ENCODE measurements around the gene KTN1. TPM values are rescaled to one million over a fixed set of nuclear protein-coding genes. Genes with fewer than 3 reads are reported as not detected.
A peak's percentile ranks its signal among the peaks of the same experiment; 100 is the strongest.

Gene KTN1
- total RNA-seq, 1 donor = 75.0 TPM

DNA sequence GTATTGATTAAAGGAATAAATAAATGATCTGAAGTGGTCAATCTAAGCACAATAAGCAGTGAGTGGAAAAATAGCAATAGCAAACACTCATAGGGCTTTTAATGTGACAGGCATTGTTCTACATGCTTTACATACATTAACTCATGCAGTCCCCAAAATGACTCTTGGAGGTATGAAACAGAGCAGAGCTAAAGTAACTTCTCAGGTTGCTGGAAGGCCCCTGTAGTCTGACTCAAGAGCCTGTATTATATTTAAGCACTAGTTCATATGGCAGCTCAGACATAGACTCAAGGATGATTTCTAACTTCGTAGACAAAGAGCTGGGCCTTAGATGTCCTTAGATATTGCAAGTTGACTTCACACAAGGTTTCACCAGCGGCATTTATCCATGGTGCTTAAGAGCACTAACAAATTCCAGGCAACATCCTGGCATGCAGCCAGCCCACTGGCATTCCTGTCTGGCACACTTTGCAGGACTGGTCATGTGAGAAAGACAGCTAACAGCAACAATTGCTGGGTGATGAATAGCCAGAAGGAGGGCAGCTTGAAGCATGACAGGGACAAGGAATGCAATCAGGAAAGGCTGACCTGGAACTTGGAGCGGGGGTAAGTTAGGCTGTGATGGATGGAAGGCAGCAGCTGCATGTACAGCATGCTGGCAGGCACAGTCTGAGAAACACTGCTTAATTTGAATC lies 22.9 kb upstream of the KTN1 start:
- no peak overlapping the region for H3K4me3 ChIP-seq (ENCODE audit: low read length)
- no peaks in the 10 kb centered on the region for H3K4me1 ChIP-seq (ENCODE audit: insufficient read depth, low read length)
- H3K27me3 ChIP-seq (ENCODE audit: insufficient read depth, low read length) = no peaks in the 10 kb centered on the region
- no peaks in the 10 kb centered on the region for H3K9me3 ChIP-seq (ENCODE audit: low read depth, low read length)

DNA sequence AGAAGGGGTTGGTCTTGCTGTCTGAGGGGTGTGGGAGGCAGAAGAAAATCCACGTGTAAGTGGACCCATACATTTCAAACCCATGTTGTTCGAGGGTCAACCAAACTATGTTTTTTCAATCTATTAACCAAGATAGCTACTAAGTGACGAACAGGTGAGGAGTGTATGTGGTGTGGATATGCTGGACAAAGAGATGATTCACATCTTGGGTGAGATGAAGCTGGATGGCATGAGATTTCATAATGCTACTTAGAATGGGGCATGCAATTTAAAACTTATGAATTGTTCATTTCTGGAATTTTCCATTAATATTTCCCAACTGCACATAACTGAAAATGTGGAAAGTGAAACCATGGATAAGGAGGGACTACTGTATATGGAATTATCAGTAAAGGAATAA lies 17.9 kb upstream of the KTN1 start:
- no peaks in the 10 kb centered on the region for H3K27me3 ChIP-seq (ENCODE audit: insufficient read depth, low read length)
- H3K4me1 ChIP-seq (ENCODE audit: insufficient read depth, low read length) = no peaks in the 10 kb centered on the region
- no peak overlapping the region for H3K4me3 ChIP-seq (ENCODE audit: low read length)
- no peaks in the 10 kb centered on the region for H3K9me3 ChIP-seq (ENCODE audit: low read depth, low read length)

DNA sequence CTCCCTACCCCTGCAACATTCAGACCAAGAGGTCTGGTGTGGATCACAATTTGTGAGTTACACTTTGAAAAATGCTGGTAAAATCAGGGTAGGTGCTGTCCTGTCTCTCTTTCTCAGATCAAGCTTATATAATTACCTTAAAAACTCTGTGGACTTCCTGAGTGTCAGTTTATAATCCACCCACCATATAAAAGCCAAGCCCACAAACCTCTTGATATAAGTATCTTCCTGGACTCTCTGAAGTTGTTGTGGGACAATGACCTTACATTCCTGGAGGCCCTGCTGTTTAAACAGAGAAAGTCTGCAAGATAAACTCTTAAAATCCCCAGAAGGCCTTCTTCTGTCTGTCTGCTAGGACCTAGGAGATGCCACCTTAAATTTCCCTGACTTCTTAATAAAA lies 11.4 kb upstream of the KTN1 start:
- H3K4me1 ChIP-seq (ENCODE audit: insufficient read depth, low read length) = no peaks in the 10 kb centered on the region
- H3K27me3 ChIP-seq (ENCODE audit: insufficient read depth, low read length) = no peaks in the 10 kb centered on the region
- no peak overlapping the region for H3K4me3 ChIP-seq (ENCODE audit: low read length)
- H3K9me3 ChIP-seq (ENCODE audit: low read depth, low read length) = no peaks in the 10 kb centered on the region

DNA sequence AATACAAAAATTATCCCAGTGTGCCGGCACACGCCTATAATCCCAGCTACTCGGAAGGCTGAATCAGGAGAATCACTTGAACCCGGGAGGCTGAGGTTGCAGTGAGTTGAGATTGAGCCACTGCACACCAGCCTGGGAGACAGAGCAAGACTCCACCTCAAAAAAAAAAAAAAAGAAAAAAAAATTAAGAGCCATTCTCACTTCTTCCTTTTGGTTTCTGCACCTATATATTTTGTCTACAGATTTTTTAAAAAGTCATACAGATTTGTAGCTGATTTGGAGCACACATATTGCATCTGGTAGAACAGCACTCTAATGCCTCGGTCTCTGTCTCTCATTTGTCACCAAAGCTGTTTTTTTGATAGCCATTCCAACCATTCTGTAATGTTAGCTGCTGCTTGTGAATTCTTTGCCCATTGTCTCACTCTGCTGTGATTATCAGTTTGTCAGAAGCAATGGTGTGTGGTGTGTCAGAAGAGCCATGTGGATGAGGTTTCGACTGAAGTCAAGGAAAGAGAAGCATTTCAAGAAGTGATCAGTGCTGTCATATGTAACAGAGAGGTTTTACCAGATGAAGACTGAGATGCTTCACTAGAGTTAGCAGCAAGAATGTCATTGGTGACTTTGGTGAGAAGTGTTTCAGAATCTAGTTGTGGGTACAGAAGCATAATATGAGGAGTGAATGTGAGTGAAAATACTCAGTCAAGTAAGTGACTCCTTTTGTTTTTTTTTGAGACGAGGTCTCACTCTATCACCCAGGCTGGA lies 8.7 kb upstream of the KTN1 start:
- no peaks in the 10 kb centered on the region for H3K9me3 ChIP-seq (ENCODE audit: low read depth, low read length)
- no peaks in the 10 kb centered on the region for H3K27me3 ChIP-seq (ENCODE audit: insufficient read depth, low read length)
- H3K4me3 ChIP-seq (ENCODE audit: low read length) = no peak overlapping the region
- H3K4me1 ChIP-seq (ENCODE audit: insufficient read depth, low read length) = no peaks in the 10 kb centered on the region

DNA sequence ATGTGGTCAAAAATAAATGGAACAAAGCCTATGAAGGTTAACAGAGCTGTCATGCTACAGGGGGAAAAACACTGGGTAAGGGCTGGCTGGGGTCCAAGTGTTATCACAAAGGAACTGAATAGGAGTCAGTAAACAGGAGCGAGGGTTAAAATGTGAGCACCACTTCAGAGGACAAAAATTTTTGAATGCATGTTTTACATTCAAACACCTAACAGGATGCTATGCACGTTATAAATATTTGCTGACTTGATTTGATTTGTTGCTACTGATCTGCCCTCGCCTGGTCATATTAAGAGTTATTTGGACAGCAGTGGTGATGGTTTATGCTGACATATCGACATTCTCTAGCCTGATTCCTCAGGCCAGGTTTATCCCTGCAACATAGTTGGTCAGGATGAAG lies 7.4 kb upstream of the KTN1 start:
- H3K4me1 ChIP-seq (ENCODE audit: insufficient read depth, low read length) = no peaks in the 10 kb centered on the region
- H3K9me3 ChIP-seq (ENCODE audit: low read depth, low read length) = no peaks in the 10 kb centered on the region
- H3K27me3 ChIP-seq (ENCODE audit: insufficient read depth, low read length) = no peaks in the 10 kb centered on the region
- no peak overlapping the region for H3K4me3 ChIP-seq (ENCODE audit: low read length)

DNA sequence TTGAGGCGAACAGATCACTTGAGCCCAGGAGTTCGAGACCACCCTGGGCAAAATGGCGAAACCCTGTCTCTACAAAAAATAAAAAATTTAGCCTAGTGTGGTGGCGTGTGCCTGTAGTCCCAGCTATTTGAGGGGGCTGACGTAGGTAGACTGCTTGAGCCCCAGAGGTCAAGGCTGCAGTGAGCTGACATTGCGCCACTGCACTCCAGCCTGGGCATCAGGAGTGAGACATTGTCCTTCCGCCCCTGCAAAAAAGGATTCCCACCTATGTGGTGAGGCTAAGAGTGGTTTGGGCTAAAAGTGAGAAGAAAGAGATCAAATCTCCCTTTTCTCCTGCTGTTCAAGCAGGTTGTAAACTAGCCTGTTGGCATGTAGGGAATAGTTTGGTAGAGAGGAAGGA lies 5.0 kb upstream of the KTN1 start:
- no peaks in the 10 kb centered on the region for H3K27me3 ChIP-seq (ENCODE audit: insufficient read depth, low read length)
- no peaks in the 10 kb centered on the region for H3K9me3 ChIP-seq (ENCODE audit: low read depth, low read length)
- H3K4me3 ChIP-seq (ENCODE audit: low read length) = no peak overlapping the region
- peaks cover 10% of the 10 kb centered on the region for H3K4me1 ChIP-seq (ENCODE audit: insufficient read depth, low read length)

DNA sequence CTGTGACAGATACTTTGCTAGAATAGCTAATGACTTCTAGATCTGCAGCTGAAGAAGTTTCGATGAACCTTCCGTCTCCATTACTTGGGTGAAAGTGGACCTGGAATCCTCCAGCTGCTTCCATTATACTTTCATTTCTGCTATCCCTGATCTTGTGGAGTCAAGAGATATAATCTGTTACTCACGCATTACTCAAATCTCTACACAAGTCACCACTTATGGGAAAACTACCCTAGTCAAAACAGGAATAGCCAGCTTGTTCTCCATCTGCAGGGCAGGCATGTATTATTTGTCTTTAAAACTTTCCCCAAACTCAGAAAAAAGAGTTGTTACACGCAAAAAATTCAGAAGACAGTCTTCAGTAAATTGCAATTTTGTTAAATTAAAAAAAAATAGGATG lies 2.8 kb upstream of the KTN1 start:
- Histone ChIP-seq H3K4me3 (ENCODE audit: low read length) (no peak overlapping the region), H3K27me3 (ENCODE audit: insufficient read depth, low read length) (no peaks in the 10 kb centered on the region), H3K4me1 (ENCODE audit: insufficient read depth, low read length) (peaks cover 22% of the 10 kb centered on the region), H3K9me3 (ENCODE audit: low read depth, low read length) (no peaks in the 10 kb centered on the region)

DNA sequence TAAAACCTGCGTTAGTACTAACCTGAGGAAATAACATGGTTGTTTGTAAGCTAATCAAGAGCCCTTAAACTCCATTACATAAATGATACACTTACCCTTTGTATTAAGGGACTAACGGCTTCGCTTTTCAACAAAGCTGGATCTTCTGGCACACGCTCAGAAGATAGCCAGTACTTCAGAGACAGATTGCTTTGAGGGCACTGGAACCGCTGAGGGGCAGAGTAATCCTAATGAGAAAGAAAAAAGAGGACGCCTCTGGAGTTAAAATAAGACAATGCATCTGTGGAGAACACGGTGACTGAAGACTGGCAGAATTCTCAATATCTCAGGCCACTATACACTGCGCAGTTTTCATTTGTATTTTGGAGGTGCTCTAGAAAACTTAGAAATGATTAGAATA lies 1.5 kb upstream of the KTN1 start:
- H3K27me3 ChIP-seq (ENCODE audit: insufficient read depth, low read length) = no peaks in the 10 kb centered on the region
- H3K9me3 ChIP-seq (ENCODE audit: low read depth, low read length) = no peaks in the 10 kb centered on the region
- H3K4me1 ChIP-seq (ENCODE audit: insufficient read depth, low read length) = peaks cover 30% of the 10 kb centered on the region
- no peak overlapping the region for H3K4me3 ChIP-seq (ENCODE audit: low read length)

DNA sequence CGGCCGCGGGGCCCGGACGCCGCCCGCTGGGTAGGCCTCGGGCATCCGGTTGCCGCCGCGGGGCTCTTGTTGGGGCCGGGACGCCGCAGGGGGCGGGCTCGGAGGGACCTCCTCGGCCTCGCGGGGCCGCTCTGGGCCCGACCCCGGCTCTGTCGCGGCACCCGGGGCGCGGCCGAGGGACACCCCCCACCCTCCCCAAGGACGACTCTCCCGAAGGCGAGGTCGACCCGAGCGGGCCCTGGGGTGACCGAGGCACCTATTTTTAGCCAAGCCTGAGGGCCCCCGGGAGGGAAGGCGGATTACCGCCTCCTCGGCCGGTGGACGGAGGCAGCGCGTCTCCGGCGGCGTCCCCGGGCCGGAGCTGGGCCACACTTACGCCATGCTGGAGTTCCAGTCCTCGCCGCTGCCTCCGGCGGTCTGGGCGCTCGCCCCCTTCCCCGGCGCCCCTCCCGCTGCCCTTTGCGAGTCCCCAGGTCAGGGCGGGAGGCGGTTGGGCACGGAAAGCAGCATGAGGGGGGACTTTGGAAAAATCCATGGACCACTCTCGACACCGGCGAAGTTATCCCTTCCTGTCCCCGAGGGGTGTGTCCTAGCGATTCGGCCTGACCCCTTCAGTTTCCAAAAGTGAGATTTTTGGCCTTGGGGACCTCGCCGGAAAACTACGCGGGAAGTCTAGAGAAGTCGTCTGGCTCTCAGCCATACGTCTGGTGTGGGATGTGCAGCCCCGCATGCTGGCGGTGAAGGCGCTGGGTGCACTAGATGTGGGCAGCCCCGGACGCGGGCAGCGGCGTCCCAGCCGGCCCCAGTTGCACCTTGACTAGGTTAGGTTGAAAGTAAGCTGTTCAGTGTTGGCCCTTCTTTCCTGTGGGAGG lies 699 bp downstream of the KTN1 start:
- Histone ChIP-seq H3K4me3 (ENCODE audit: low read length) (peak overlapping the region; percentile 62), H3K4me1 (ENCODE audit: insufficient read depth, low read length) (peaks cover 43% of the 10 kb centered on the region)

DNA sequence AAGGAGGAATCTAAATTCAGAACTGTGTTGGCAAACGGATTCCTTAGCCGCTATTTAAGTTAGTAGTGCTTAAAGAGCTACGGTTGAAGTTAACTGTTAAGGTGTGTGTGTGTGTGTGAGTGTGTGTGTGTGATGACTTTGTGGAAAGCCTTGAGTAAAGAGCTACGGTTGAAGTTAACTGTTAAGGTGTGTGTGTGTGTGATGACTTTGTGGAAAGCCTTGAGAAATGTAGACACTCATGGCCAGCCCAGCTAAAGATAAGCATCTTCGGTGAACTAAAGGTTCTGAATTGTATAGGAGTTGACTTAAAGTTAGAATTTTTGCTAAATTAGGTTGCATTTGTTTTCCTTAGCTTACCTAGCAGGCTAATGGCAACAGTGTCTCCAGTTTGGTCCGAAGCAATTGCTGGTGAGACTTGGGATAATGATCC lies 1.4 kb downstream of the KTN1 start:
- Histone ChIP-seq H3K27me3 (ENCODE audit: insufficient read depth, low read length) (no peaks in the 10 kb centered on the region), H3K9me3 (ENCODE audit: low read depth, low read length) (no peaks in the 10 kb centered on the region), H3K4me3 (ENCODE audit: low read length) (peak overlapping the region; percentile 62), H3K4me1 (ENCODE audit: insufficient read depth, low read length) (peaks cover 43% of the 10 kb centered on the region)

More for the DNA sequence above, 699 bp downstream of the KTN1 start:
- no peaks in the 10 kb centered on the region for H3K27me3 ChIP-seq (ENCODE audit: insufficient read depth, low read length)
- no peaks in the 10 kb centered on the region for H3K9me3 ChIP-seq (ENCODE audit: low read depth, low read length)

DNA sequence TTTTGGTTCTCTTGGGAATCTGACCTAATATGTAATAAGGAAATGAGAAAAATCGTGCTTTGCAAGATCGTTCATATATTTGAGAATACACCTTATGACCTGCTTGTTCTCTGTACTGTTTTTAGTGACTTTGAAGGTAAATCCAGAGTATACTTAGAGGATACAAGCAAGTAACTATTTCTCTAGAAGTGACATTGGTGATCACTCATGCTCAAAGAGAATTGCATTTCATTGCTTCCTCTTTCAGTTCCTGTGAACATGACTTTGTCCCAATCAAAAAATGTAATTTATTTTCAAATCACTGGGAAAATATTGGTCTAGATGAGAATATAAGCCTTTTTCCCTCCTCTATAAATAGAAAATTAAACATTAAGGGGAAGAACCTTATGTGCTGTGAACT lies 2.7 kb downstream of the KTN1 start:
- H3K4me1 ChIP-seq (ENCODE audit: insufficient read depth, low read length) = peaks cover 43% of the 10 kb centered on the region
- H3K9me3 ChIP-seq (ENCODE audit: low read depth, low read length) = no peaks in the 10 kb centered on the region
- no peaks in the 10 kb centered on the region for H3K27me3 ChIP-seq (ENCODE audit: insufficient read depth, low read length)
- H3K4me3 ChIP-seq (ENCODE audit: low read length) = no peak overlapping the region

DNA sequence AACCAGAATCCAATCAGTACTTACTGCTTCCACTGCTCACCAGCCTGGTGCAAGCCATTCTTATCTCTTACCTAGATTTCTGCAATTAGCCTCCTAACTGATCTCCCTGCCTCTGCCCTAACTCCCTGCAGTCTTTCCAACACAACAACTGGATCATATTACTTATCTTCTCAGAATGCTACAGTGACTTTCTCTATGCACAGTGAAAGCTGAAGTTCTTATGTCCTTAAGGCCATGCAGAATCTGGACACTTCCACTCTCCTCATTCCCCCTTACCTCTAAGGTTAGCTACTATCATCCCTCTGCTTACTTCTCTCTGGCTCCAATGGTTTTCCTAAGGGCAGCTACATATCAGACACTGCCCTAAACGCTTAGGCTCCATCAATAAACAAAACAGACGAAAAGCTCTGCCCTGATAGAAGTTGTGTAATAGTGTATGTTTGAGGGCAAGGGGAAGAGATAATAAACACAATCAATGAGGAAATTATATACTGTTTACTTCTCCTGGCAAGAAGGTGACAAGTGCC lies 4.0 kb downstream of the KTN1 start:
- peaks cover 40% of the 10 kb centered on the region for H3K4me1 ChIP-seq (ENCODE audit: insufficient read depth, low read length)
- no peaks in the 10 kb centered on the region for H3K9me3 ChIP-seq (ENCODE audit: low read depth, low read length)
- no peak overlapping the region for H3K4me3 ChIP-seq (ENCODE audit: low read length)
- no peaks in the 10 kb centered on the region for H3K27me3 ChIP-seq (ENCODE audit: insufficient read depth, low read length)

DNA sequence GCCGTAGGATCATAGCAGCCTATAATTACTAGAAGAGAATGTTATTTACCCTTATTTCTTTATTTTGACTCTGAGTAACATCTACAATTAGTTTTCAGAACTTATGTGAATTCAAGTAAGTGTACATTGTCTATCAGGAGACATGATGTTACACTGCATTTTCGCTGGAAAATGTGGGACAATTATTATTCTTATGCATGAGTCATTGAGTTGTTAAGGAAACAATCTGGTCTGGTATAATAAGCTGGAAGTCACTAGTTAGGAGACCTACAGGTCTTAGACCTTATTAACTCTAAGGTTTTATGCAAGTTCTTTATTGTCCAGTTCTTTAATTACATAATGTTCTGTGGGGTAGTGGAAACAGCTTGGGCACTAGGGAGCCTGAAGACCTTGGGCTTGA lies 5.8 kb downstream of the KTN1 start:
- Histone ChIP-seq H3K4me3 (ENCODE audit: low read length) (no peak overlapping the region), H3K9me3 (ENCODE audit: low read depth, low read length) (no peaks in the 10 kb centered on the region), H3K27me3 (ENCODE audit: insufficient read depth, low read length) (no peaks in the 10 kb centered on the region), H3K4me1 (ENCODE audit: insufficient read depth, low read length) (peaks cover 32% of the 10 kb centered on the region)

DNA sequence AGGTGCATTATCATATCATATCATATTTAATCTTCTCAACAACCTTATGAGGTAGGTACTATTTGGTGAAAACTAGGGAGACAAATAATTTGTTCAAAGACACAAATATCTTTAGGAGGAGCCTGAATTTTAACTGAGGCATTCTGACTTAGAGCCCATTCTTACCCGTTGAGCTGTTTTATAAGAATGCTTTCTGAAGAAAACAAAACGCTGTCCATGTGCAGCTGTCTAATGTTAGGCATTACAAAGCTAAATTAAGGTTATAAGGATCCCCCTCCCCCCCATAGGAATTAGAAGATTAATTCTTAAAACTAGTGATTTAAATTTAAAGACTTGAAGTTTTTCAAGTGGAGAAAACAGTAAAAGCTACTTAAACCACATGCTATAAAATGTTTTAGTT lies 6.4 kb downstream of the KTN1 start:
- Histone ChIP-seq H3K27me3 (ENCODE audit: insufficient read depth, low read length) (no peaks in the 10 kb centered on the region), H3K9me3 (ENCODE audit: low read depth, low read length) (no peaks in the 10 kb centered on the region), H3K4me1 (ENCODE audit: insufficient read depth, low read length) (peaks cover 26% of the 10 kb centered on the region), H3K4me3 (ENCODE audit: low read length) (no peak overlapping the region)

DNA sequence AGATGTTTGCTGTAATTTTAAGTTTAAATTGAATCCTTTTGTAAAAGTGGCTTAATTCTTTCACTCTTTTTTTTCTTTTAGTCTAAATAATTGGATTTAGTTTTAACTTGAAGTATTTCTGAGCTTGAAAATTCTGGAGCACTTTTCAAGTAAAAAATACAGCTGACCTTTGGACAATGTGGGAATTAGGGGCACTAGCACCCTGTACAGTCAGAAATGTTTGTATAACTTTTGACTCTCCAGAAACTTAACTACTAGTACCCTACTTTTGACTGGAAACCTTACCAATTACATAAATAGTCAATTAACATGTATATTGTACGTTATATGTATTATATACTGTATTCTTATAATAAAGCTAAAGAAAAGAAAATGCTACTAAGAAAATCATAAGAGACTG lies 7.8 kb downstream of the KTN1 start:
- Histone ChIP-seq H3K4me1 (ENCODE audit: insufficient read depth, low read length) (peaks cover 18% of the 10 kb centered on the region), H3K27me3 (ENCODE audit: insufficient read depth, low read length) (no peaks in the 10 kb centered on the region), H3K4me3 (ENCODE audit: low read length) (no peak overlapping the region), H3K9me3 (ENCODE audit: low read depth, low read length) (no peaks in the 10 kb centered on the region)
